GM19328 (cell line): Measurements from ENCODE around the gene SAG.
A peak's percentile ranks its signal among the peaks of the same experiment; 100 is the strongest.

Experiments used
- ATAC-seq: cut with Tn5 transposase; IDR thresholded peaks from one replicate; pipeline ENCODE4 v1.9.1; 2021; ENCODE audit warnings: mild to moderate bottlenecking, moderate library complexity; ENCODE audit not compliant: unreplicated experiment

The SAG gene

GRCh38 chr2:233307565-233307964 lies at the start of gene SAG:
SAG (plus strand) TSS chr2:233307816; CDS start chr2:233309190, 1,374 bp downstream.
- no peak for ATAC-seq

GRCh38 chr2:233258211-233258610 lies 49.4 kb upstream of the SAG start:
- ATAC-seq, result no peak

GRCh38 chr2:233259730-233260129 lies 47.9 kb upstream of the SAG start:
- no peak for ATAC-seq

- no peak for ATAC-seq
These were observed 47.0 kb upstream of the SAG start for GRCh38 chr2:233260661-233261060.

GRCh38 chr2:233261819-233262555 lies 45.6 kb upstream of the SAG start:
- peak; percentile 65 for ATAC-seq

- ATAC-seq, result no peak
These were observed 45.1 kb upstream of the SAG start for GRCh38 chr2:233262562-233262961.

GRCh38 chr2:233263045-233263570 lies 44.5 kb upstream of the SAG start:
- no peak for ATAC-seq

- no peak for ATAC-seq
These were observed 42.9 kb upstream of the SAG start for GRCh38 chr2:233264667-233265066.

GRCh38 chr2:233265899-233266431 lies 41.7 kb upstream of the SAG start:
- ATAC-seq, result no peak

- ATAC-seq, result no peak
These were observed 41.1 kb upstream of the SAG start for GRCh38 chr2:233266481-233266880.

GRCh38 chr2:233267516-233268245 lies 39.9 kb upstream of the SAG start:
- ATAC-seq, result no peak

- no peak for ATAC-seq
These were observed 37.2 kb upstream of the SAG start for GRCh38 chr2:233270366-233270765.

GRCh38 chr2:233270951-233271350 lies 36.7 kb upstream of the SAG start:
- no peak for ATAC-seq

- no peak for ATAC-seq
These were observed 35.9 kb upstream of the SAG start for GRCh38 chr2:233271693-233272092.

- ATAC-seq, result no peak
These were observed 34.5 kb upstream of the SAG start for GRCh38 chr2:233273120-233273519.

- no peak for ATAC-seq
These were observed 32.4 kb upstream of the SAG start for GRCh38 chr2:233275223-233275622.

- no peak for ATAC-seq
These were observed 28.7 kb upstream of the SAG start for GRCh38 chr2:233278921-233279320.

GRCh38 chr2:233280114-233280693 lies 27.4 kb upstream of the SAG start:
- ATAC-seq, result no peak

GRCh38 chr2:233281553-233281952 lies 26.1 kb upstream of the SAG start:
- no peak for ATAC-seq

- no peak for ATAC-seq
These were observed 25.5 kb upstream of the SAG start for GRCh38 chr2:233281992-233282603.

GRCh38 chr2:233285921-233286320 lies 21.7 kb upstream of the SAG start:
- no peak for ATAC-seq
